Measurements from ENCODE around the gene MPEG1.

The MPEG1 gene

DNA sequence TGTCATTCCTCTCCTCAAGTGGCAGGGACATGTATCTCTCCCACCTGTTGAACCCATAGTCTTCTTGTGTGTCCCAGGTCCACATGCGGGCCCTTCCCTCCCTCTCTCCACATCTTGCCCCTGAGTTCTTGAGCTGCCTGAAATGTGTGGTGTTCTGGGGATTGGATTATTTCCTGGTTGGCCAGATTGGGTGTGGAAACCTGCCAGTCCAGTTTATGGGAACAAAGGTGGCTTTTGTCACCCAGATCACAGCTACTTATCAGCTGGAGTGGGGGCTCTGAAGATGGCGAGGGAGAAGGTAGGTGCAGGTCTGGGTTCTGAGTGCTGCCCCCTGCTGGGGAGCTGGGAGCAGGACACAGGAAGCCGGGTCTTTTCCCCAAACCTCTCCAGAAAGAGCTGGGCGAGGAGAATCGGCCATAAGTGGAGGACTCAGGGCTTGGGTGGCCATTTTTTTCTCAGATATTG is 26.6 kb downstream of the MPEG1 start:
- peak; percentile 59 for DNase-seq

DNA sequence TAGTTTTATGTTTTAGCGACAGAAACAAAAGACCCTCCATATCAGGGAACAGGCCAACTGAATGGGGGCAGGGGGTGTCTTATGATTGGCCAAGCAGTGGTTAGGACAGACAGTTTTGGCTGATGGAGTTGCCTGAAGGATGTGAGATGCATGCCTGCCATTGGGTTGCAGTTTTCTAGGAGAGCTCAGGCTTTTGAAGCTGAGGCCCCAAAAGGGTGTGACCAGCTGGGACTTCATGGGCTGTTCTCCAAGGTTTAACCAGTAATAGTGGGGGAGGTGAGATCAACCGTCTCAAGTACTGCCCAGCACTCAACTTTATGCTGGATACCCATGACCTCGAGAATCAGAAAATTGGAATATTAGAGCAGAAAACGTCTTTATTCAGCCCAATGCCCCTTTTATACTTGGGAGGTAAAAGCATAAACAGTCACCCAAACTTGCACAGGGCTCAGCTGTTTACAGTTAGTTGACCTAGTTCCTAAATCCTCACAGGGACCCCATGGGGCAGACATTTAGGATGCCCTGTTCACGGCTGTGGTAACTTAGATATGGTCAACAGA is 27.3 kb downstream of the MPEG1 start:
- DNase-seq = no peak

DNA sequence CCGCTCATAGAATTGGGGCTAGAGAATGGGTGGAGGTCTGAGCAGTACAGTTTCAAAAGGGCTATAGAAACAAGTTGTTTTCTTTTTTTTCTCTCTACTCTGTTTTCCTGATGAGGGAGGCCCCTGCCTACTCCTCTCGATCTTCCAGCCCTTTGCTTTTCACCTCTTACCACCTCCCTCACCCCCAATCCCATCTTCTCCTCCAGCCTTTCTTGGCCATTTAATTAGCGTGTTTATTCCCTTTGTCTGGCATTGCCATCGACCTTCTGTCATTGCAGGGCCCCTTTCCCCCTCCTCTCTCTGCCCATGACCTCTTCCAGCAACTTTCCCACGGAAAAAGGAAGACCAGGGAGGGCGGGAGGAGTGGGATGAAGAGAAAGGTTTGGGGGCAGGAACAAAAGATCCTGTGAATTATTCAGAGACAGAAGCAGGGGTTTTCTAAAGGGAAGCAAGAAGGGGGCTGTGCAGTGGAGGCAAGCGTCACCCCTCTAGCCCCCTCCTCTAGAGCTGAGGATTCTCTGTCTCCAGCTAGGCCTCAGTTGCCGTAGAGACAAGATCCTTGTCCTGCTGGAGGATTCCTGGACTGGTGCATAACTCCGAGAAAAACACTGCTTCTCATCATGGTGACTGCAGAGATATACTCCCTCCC is 27.9 kb downstream of the MPEG1 start:
- DNase-seq = no peak

DNA sequence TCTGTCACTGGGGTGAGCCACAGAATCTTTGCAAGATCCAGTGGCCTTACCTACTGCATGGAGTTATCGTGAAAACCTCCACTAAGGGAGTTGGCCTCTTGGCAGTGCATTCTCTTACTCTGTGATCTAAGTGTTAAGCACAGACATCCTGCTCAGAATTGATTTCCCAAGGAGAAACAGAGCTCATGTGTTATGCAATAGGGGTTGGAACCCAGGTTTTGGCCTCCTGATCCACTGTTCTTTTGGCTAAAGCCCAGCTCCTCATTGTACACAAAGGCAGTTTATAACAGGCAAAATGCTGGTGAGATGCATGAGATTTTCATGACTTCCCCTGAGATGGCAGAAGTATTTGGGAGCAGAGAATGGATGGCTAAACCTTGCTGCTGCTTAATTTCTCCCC is 29.0 kb downstream of the MPEG1 start:
- DNase-seq = no peak

DNA sequence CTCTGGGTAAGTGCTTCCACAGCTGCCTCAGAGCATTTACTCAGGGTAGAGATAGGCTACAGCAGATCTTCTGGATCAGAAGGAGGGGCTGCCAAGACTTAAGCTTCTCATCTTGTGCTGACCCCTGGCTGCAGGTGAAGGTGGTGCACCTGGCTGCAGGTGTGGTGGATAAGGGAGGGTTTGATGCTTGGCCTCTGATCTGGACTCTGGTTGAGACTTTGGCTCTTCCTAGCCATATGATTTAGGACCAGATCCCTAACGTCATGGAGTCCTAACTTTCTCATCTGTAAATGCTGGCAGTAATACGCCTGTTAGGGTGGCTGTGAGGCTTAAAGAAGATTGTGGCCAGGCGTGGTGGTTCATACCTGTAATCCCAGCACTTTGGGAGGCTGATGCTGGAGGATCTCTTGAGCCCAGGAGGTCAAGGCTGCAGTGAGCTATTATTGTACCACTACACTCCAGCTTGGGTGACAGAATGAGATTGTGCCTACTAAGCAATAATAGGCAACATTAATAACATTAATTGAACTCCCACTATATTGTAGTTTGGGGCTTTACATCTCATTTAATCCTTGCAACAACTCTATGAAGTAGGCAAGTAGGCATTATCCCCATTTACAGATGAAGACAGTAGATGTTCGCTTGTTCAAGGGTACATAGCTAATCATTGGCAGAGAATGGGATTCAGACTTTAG is 30.1 kb downstream of the MPEG1 start:
- DNase-seq = peak; percentile 18

DNA sequence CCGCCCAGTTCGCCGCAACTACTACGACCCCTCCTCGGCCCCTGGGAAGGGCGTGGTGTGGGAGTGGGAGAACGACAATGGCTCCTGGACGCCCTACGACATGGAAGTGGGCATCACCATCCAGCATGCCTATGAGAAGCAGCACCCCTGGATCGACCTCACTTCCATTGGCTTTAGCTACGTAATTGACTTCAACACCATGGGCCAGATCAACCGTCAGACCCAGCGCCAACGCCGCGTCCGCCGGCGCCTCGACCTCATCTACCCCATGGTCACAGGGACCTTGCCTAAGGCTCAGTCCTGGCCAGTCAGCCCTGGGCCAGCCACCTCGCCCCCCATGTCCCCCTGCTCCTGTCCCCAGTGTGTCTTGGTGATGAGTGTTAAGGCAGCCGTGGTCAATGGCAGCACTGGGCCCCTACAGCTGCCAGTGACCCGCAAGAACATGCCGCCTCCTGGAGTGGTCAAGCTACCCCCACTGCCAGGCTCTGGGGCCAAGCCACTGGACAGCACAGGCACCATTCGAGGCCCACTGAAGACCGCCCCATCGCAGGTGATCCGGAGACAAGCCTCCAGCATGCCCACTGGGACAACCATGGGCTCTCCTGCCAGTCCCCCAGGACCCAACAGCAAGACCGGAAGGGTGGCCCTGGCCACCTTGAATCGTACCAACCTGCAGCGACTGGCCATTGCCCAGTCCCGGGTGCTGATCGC is 30.8 kb downstream of the MPEG1 start:
- no peak for DNase-seq

DNA sequence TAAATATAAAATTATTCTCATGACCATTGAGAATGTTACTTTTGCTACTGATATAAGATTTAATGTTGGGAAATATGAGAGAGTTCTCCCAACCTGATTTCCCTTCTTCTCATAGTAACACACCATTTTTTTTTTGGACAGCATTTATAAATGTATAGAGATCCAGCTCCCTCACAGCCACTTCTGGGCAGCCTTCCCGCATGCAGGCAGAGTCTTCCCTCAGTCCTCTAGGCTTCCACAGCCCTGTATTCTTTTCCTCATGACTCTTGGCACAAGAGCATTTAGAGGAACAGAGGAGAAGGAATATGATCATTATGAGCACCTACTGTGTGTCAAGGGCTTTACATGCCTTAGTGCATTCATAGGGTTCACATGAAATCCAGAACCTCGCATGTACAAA is 31.8 kb downstream of the MPEG1 start:
- DNase-seq = no peak

DNA sequence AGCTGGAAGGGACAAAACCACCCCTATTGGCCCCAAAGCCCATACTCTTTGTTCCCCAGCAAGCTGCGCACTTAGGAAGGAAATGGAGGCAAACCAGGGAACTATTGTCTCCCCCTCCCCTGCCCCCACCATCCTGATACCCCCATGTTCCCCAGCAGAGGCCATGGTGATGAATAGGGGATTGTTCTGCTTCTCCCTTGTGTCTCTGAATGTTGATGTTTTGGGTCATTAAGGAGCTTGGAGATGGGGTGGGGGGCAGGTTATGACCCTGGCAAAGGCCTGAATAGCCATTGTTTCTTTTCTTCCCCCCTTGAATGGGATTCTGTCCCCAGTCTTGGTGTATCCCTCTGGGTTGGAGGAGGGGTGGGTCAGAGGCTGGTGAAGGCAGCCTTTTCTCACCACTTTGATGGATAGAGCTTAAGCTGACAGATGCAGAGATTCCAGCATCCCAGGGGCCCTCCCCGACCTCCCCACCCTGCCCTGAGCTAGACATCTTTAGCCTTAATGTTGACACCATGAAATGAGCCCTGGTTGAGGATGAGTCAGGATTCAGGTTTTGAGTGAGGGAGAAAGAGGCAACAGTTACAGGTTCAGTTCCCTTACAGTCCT is 32.5 kb downstream of the MPEG1 start:
- DNase-seq = no peak

DNA sequence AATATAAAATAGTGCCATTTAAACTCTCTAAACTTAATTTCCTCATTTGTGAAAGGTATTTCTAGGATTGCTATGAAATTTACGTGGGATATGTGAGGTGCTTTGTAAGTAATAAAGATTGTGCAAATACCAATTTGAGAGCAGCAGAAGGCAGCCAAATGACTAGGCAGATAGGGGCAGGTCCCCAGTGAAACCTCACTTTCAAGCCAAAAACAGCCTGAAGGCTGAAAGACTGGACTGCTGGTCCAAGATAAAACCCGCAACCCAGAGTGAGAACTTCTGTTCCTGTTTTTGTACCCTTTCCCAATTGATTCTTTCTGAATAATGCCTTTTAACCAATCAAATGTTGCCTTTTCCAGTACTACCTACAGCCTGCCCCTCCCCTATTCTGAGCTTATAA is 33.6 kb downstream of the MPEG1 start:
- no peak for DNase-seq

DNA sequence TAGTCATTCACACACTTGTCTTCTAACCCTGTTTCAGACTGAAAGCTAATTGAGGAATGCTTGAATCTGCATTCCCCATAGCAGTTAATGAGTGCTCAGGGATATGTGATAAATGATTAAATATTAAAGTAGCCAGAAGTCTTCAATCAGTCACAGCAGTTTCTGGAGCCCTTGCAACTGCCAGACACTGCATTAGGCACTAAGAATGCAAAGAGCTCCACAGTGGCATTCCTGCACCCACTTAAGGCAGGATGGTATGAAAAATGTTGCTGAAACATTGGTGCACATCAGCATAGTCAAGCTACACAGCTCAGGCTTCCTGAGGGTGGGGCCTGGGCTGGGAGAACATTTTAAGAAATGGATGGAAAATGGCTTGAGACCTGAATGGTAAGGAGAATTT is 34.3 kb downstream of the MPEG1 start:
- DNase-seq = no peak

DNA sequence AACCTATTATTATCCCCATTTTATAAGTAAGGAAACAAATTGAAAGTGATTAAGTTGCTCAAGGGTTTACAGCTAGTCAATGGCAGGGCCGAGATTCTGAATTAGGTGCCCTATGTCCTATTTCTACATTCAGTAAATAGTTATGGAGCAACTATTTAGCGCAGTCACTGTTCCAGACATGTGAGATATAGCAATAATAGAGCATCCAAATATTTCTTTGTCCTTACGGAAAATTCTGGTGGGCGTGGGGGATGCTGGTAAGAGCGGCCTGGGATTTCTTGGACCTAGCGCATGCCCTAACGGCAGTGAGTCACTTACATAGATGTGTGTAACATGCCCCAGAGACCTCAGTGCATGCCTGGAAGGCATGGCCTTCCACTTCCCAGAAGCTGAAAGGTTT is 36.4 kb downstream of the MPEG1 start:
- no peak for DNase-seq

DNA sequence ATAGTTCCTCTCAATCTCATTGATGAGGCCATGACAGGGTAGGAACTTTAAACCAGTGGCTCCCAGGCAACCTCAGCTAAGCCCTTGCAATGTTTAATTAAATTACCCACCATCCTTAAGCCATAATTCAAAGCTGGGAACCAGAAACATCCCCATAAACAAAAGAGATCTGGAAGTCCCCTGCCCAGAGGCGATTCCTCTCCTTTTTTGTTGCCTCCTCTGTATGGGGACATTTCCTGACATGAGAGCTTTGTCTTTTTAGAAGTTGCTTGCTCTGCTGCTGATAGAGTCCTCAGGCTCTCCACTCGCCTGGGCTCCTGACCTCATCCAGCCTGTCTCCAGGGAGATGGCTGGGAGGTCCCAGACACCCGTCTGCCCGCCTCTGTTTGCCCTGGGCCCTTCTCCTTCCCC is 37.6 kb downstream of the MPEG1 start:
- DNase-seq = no peak

DNA sequence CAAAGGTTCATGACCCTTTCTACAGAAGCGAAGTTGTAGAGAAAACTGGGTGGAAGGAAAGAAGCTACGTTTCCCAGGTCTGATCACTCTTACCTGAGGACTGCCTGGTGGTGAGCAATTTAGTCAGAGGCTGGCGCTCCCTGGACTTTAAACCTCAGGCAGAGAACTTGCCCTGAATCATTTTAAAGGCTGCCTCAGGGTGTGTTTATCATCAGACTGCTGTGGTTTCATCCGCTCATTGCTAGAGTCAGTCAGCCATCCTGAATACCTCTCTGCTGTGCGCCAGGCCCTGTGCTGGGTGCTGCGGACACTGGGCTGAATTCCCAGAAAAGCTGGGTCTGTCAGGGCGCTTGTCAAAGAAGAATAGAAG is 38.1 kb downstream of the MPEG1 start:
- DNase-seq = no peak

DNA sequence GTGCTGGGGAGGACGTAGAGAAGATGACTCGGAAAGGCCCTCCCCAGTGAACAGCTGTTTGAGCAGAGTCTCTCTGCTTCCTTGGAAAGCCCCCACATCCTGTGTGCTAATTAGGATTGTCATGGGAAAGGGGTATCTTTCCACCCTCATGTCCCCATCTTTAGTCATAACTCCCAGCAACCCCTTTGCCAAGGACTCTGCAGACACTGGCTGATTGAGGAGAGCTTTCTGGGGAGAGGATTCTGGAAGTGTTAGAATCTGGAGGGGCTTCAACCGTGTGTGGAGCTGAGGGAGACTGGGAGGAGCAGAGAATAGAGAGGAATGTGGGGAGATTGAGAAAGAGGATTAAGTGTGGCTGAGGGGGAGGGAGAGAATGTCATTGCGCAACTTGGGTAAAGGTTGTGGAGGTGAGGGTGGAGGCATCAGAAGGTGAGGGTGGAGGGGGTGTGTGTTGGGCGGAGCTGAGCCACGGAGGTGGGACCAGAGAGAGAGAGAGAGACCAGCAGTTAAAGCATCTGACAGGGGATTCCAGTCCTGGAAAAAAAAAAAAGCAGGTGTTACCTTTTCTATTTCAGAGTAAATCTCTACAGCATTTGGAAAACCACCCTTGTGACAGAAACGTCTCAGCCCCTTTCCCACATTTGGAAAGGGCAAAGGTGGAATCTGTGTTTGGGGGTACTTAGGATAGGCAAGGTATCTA is 38.6 kb downstream of the MPEG1 start:
- no peak for DNase-seq

DNA sequence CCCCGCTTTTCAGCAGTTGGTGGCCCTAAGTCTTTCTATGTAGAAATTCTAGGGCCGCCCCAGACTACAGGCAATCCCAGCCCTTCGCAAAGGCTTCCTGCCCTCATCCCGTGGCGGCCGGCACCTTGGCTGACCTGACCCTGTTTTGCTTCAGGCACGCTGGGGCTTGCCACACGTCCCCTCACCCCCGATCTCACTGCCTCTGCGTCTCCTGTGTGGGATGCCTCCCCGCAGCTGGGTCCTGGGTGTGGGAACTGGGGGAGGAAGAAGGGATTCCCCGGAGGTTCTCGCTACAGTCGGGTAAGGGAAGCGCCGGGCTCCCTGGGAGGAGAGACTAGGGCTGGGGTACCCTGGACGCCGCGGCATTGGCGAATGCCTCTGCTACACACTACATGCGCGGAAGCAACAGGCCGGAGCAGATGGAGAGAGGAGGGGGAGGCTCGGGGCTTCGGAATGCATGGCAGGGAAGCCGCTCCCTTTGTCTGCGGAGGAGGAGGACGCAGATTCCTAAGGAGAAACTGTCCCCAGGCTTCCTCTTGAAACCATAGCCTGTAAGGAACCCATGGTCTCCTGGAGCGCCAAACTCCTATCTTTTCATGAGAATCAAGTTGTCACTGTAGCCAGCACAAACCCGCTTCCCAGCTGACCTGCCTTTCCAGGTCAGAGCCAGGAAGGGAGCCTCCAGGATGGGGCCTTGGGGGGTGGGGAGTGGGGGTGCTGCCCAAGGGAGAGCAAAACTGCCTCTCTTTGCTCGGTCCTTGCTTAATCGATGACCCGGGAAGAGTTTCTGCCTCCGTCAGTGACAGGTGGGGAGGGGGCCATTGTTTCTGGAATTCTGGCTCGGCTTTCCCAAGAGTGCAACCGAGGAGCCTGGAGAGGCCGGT is 39.4 kb downstream of the MPEG1 start:
- DNase-seq = peak; percentile 9

DNA sequence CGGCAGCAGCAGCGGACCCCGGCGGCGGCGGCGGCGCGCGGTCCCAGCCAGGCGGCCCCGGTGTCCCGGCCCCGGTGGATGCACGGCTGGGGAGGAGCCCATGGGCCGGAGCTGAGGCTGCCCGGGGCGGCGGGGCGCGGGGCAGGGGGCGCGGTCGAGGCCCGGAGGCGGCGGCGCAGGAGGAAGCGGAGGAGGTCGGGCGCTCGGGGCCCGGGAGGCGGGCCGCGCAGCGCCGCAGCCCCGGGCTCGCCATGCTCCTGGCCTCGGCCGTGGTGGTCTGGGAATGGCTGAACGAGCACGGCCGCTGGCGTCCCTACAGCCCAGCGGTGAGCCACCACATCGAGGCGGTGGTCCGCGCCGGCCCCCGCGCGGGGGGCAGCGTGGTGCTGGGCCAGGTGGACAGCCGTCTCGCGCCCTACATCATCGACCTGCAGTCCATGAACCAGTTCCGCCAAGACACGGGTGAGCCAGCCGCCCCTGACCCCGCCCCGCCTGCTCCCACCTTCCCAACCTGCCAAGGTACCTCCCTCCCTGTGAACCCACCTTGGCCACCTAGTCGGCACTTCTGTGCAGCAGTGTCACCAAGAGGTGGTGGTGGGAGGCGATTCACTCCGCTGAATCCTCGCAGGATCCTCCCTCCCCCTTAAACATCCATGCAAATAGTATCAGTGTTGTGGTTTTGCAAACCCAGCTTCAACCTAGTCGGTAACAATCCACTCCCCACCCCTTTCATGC is 40.2 kb downstream of the MPEG1 start:
- no peak for DNase-seq

DNA sequence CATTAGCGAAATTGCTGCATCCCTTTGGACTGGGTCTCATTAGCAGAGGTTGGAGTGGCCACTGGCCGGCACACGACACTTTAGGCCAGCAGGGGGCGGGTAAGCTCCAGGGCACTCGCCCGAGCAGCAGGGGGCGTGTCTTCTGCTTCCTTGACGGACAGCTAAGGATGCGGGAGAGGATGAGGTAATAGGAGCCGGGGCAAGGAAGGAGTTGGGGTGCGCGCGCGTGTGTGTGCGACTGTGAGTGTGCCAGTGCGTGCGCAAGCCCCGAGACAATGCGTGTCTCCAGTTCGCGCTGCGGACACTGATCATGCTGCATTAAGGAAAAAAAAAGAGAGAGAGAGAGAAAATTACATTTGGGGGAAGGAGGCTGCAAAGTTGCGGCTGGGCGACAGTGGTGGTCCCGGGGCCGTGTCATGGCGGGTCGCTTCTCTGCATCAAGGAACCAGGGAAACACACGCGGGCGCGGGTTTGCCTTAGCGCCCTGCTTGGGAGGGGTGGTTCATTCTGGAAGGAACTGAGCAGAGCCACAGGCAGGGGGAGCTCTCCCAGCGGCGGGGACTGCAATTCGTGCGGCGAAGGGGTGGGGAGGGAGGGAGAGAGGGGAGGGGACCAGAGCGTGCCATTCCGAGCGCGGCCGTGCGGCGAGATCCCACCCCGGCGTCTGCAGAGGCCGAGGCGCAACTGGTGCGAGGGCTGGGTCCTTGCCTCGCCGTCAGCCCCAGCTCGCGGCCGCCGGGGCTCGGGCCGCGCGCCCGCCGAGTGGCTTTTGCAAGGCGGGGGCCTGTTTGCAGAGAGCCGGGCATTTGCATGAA is 41.0 kb downstream of the MPEG1 start, which contains the start of gene DTX4:
Gene DTX4, plus strand, starts transcription at position 625 of the 815 bp plus-strand sequence. CDS start 464 bp downstream, outside the sequence.
- DNase-seq = peak; percentile 89

DNA sequence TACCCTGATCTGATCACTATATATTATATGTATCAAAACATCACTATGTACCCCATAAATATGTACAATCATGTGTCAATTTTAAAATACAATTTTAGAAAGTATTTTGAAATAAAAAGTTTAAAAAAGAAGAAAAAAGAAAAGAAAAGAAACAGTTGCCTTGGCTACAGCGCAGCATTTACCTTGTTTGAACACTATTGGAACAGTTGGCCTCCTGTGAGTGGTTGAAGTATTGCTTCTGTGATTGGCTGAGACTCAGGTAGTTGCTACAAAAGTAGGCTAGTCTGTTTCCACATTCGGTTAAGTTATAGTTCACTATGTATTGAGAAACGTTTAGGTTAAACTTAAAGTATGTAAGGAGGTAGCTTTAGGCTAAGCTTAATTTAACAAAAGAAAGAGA is 48.7 kb downstream of the MPEG1 start:
- no peak for DNase-seq
